Occipital lobe (tissue), 2 donors: ENCODE measurements around the gene LRP8. TPM values are rescaled to one million over a fixed set of nuclear protein-coding genes. Genes with fewer than 3 reads are reported as not detected.

Source experiments
- DNase-seq: peaks from one replicate; lab custom pipeline; 2025; lab: John Stamatoyannopoulos, UW
- total RNA-seq: library from RNA; depleted of rRNA; stranded (reverse); fragments of >200 nt; gene quantifications from one replicate; pipeline ENCODE4 v1.2.3, GENCODE V29; 2014

The LRP8 gene
- total RNA-seq, 1 donor from 2014 or later = 86.6 TPM

- DNase-seq = no peak
These were observed 65.9 kb downstream of the LRP8 start for GRCh38 chr1:53262000-53262399.

- DNase-seq = no peak
These were observed 67.1 kb downstream of the LRP8 start for GRCh38 chr1:53260631-53261247.

- DNase-seq = no peak
These were observed 67.9 kb downstream of the LRP8 start for GRCh38 chr1:53259932-53260331.

- no peak for DNase-seq
These were observed 69.7 kb downstream of the LRP8 start for GRCh38 chr1:53258216-53258615.

- no peak for DNase-seq
These were observed 70.3 kb downstream of the LRP8 start for GRCh38 chr1:53257454-53258081.

- DNase-seq = no peak
These were observed 71.1 kb downstream of the LRP8 start for GRCh38 chr1:53256511-53257453.

- DNase-seq = no peak
These were observed 72.8 kb downstream of the LRP8 start for GRCh38 chr1:53255031-53255430.

- DNase-seq = no peak
These were observed 73.7 kb downstream of the LRP8 start for GRCh38 chr1:53254011-53254640.

GRCh38 chr1:53250325-53250724 lies 77.5 kb downstream of the LRP8 start:
- DNase-seq = no peak

- no peak for DNase-seq
These were observed 78.2 kb downstream of the LRP8 start for GRCh38 chr1:53249706-53250105.

GRCh38 chr1:53246261-53247134 lies 81.4 kb downstream of the LRP8 start:
- DNase-seq = no peak

GRCh38 chr1:53244141-53244540 lies 83.7 kb downstream of the LRP8 start:
- no peak for DNase-seq

- no peak for DNase-seq
These were observed 85.5 kb downstream of the LRP8 start for GRCh38 chr1:53242381-53242780.

- no peak for DNase-seq
These were observed 86.0 kb downstream of the LRP8 start for GRCh38 chr1:53241828-53242227.

GRCh38 chr1:53238197-53239155 lies 89.4 kb downstream of the LRP8 start, which contains the start of gene MAGOH:
TSS of gene MAGOH (minus strand) at chr1:53238518. CDS start at chr1:53238448, 70 bp downstream.
- peak; percentile 93 for DNase-seq

GRCh38 chr1:53237638-53238037 lies 90.2 kb downstream of the LRP8 start:
- DNase-seq = no peak

- no peak for DNase-seq
These were observed 106.9 kb downstream of the LRP8 start for GRCh38 chr1:53220962-53221286.

- DNase-seq = peak; percentile 91
These were observed 107.5 kb downstream of the LRP8 start, which contains the start of gene CZIB for GRCh38 chr1:53220171-53220961. TSS of gene CZIB (minus strand) at chr1:53220634. CDS start at chr1:53220575, 59 bp downstream.

- DNase-seq = no peak
These were observed 108.2 kb downstream of the LRP8 start for GRCh38 chr1:53219711-53220110.
